H9 (cell line): Measurements from ENCODE around the gene SMAD6. TPM values are rescaled to one million over a fixed set of nuclear protein-coding genes. Genes with fewer than 3 reads are reported as not detected.

ENCODE experiments used
- DNase-seq: peaks from one replicate; pipeline ENCODE4 v3.0.0-alpha.2; 2017
- H2AFZ ChIP-seq: one replicate; pipeline ENCODE4 v1.6.1; 2013; ENCODE audit warnings: mild to moderate bottlenecking, low read length, control low read depth, moderate library complexity
- H2AK5ac ChIP-seq: 2 replicates; pipeline ENCODE4 v1.6.1; 2013; ENCODE audit warnings: low read length, control low read depth, mixed read lengths; ENCODE audit not compliant: insufficient read length
- H2BK120ac ChIP-seq: one replicate; pipeline ENCODE4 v1.6.1; 2013; ENCODE audit warnings: low read depth, mild to moderate bottlenecking, low read length, control low read depth, inconsistent platforms; ENCODE audit not compliant: poor library complexity, severe bottlenecking
- H2BK12ac ChIP-seq: 2 replicates; pipeline ENCODE4 v1.6.1; 2013; ENCODE audit warnings: low read length, control low read depth, mixed read lengths, low read depth; ENCODE audit not compliant: insufficient read length
- H2BK15ac ChIP-seq: 2 replicates; pipeline ENCODE4 v1.6.1; 2013; ENCODE audit warnings: low read depth, low read length, control low read depth
- H2BK20ac ChIP-seq: one replicate; pipeline ENCODE4 v1.6.1; 2013; ENCODE audit warnings: low read depth, mild to moderate bottlenecking, low read length, control low read depth, inconsistent platforms; ENCODE audit not compliant: poor library complexity, severe bottlenecking
- H2BK5ac ChIP-seq: 2 replicates; pipeline ENCODE4 v1.6.1; 2013; ENCODE audit warnings: low read length, control low read depth, mixed read lengths; ENCODE audit not compliant: insufficient read length
- H3K14ac ChIP-seq: 2 replicates; pipeline ENCODE4 v1.6.1; 2013; ENCODE audit warnings: low read length, control low read depth; ENCODE audit not compliant: insufficient read depth
- H3K18ac ChIP-seq: 2 replicates; pipeline ENCODE4 v1.6.1; 2013; ENCODE audit warnings: low read depth, mild to moderate bottlenecking, mixed read lengths, low read length, control low read depth; ENCODE audit not compliant: insufficient read length
- H3K23ac ChIP-seq: 2 replicates; pipeline ENCODE4 v1.6.1; 2013; ENCODE audit warnings: low read length, control low read depth, mixed read lengths, low read depth; ENCODE audit not compliant: insufficient read length
- H3K23me2 ChIP-seq: 2 replicates; pipeline ENCODE4 v1.6.1; 2013; ENCODE audit warnings: low read depth, mild to moderate bottlenecking, mixed read lengths, low read length, control low read depth; ENCODE audit not compliant: insufficient read length, poor library complexity, severe bottlenecking
- H3K27ac ChIP-seq: 2 replicates; pipeline ENCODE4 v1.5.1; 2013; ENCODE audit warnings: low read length, control low read depth, mixed read lengths, low read depth; ENCODE audit not compliant: insufficient read length
- H3K27me3 ChIP-seq: 2 replicates; pipeline ENCODE4 v1.6.1; 2013; ENCODE audit warnings: low read length, control low read depth, inconsistent platforms; ENCODE audit not compliant: insufficient read depth
- H3K4ac ChIP-seq: 2 replicates; pipeline ENCODE4 v1.6.1; 2013; ENCODE audit warnings: low read depth, mild to moderate bottlenecking, control low read depth, inconsistent platforms, low read length, moderate library complexity
- H3K4me1 ChIP-seq: 2 replicates; pipeline ENCODE4 v1.6.1; 2013; ENCODE audit warnings: low read length, control low read depth, inconsistent platforms; ENCODE audit not compliant: insufficient read depth
- H3K4me2 ChIP-seq: 2 replicates; pipeline ENCODE4 v1.6.1; 2013; ENCODE audit warnings: low read length, control low read depth, mixed read lengths; ENCODE audit not compliant: insufficient read length, insufficient read depth
- H3K56ac ChIP-seq: 2 replicates; pipeline ENCODE4 v1.6.1; 2013; ENCODE audit warnings: low read depth, mild to moderate bottlenecking, mixed read lengths, low read length, control low read depth; ENCODE audit not compliant: insufficient read length
- H3K79me1 ChIP-seq: 2 replicates; pipeline ENCODE4 v1.6.1; 2013; ENCODE audit warnings: low read depth, mild to moderate bottlenecking, moderate library complexity, low read length, control low read depth, inconsistent platforms; ENCODE audit not compliant: insufficient read depth, poor library complexity, severe bottlenecking
- H3K79me2 ChIP-seq: 2 replicates; pipeline ENCODE4 v1.6.1; 2013; ENCODE audit warnings: low read length, control low read depth, inconsistent platforms; ENCODE audit not compliant: insufficient read depth
- H3K9ac ChIP-seq: 2 replicates; pipeline ENCODE4 v1.6.1; 2013; ENCODE audit warnings: low read length, control low read depth, mixed read lengths; ENCODE audit not compliant: insufficient read length; ENCODE audit errors: extremely low read depth
- H3K9me3 ChIP-seq: one replicate; pipeline ENCODE4 v1.6.1; 2013; ENCODE audit warnings: low read depth, low read length, inconsistent platforms; ENCODE audit not compliant: control insufficient read depth
- H3T11ph ChIP-seq: one replicate; pipeline ENCODE4 v1.6.1; 2013; ENCODE audit warnings: mild to moderate bottlenecking, low read length, control low read depth, inconsistent platforms
- H4K20me1 ChIP-seq: one replicate; pipeline ENCODE4 v1.6.1; 2013; ENCODE audit not compliant: control insufficient read depth, insufficient read length, insufficient read depth
- H4K5ac ChIP-seq: 2 replicates; pipeline ENCODE4 v1.6.1; 2013; ENCODE audit warnings: low read depth, mild to moderate bottlenecking, mixed read lengths, low read length, control low read depth; ENCODE audit not compliant: insufficient read length
- H4K8ac ChIP-seq: replicated peaks from 2 replicates; pipeline ENCODE4 v1.6.1; 2013; ENCODE audit warnings: low read length, control low read depth, mixed read lengths, low read depth; ENCODE audit not compliant: insufficient read length
- H4K91ac ChIP-seq: 2 replicates; pipeline ENCODE4 v1.6.1; 2013; ENCODE audit warnings: low read depth, mild to moderate bottlenecking, moderate library complexity, mixed read lengths, low read length, control low read depth; ENCODE audit not compliant: insufficient read length
- H3K27ac Mint-ChIP-seq, 3 experiments: 2 replicates in 2 of 3; 3 replicates in 1 of 3; pipeline ENCODE4 v1.8.0; 2020 to 2021; ENCODE audit warnings: mixed read lengths in 3 of 3, mild to moderate bottlenecking in 1 of 3, moderate library complexity in 1 of 3
- H3K27me3 Mint-ChIP-seq: 2 replicates; pipeline ENCODE4 v1.8.0; 2021; ENCODE audit warnings: low read depth, mild to moderate bottlenecking, moderate library complexity, mixed read lengths
- H3K36me3 Mint-ChIP-seq, 3 experiments: 2 replicates in 2 of 3; 3 replicates in 1 of 3; pipeline ENCODE4 v1.8.0; 2020 to 2021; ENCODE audit warnings: low read depth in 3 of 3, mixed read lengths in 3 of 3; ENCODE audit not compliant: insufficient read depth in 1 of 3
- H3K4me1 Mint-ChIP-seq, 2 experiments: 2 replicates each; pipeline ENCODE4 v1.8.0; 2020; ENCODE audit warnings: mixed read lengths in 2 of 2
- H3K4me3 Mint-ChIP-seq, 2 experiments: 2 replicates in 1 of 2; 3 replicates in 1 of 2; pipeline ENCODE4 v1.8.0; 2020 to 2021; ENCODE audit warnings: mild to moderate bottlenecking in 2 of 2, mixed read lengths in 2 of 2, moderate library complexity in 1 of 2
- H3K9me3 Mint-ChIP-seq, 2 experiments: 2 replicates in 1 of 2; 3 replicates in 1 of 2; pipeline ENCODE4 v1.8.0; 2020; ENCODE audit warnings: mild to moderate bottlenecking in 2 of 2, mixed read lengths in 2 of 2, moderate library complexity in 1 of 2
- WGBS: extraction: QIAGEN DNeasy Blood & Tissue Kit; methylation state at CpG from one replicate; pipeline ENCODE4 v1.1.7; 2013; ENCODE audit warnings: missing lambda C conversion rate, low lambda C conversion rate, mixed read lengths; ENCODE audit not compliant: insufficient read length; ENCODE audit errors: extremely low coverage; 5-methylcytosine and 5-hydroxymethylcytosine counted together
- total RNA-seq: library from RNA; stranded (reverse); gene quantifications from 2 replicates; pipeline ENCODE4 v1.2.1, GENCODE V29; 2021
- TF ChIP-seq, protein P1 (sequence below): fragments of 200-600 bp; sonication (generic); conservative IDR thresholded peaks from 3 replicates; pipeline ENCODE4 v1.8.0; 2021; ENCODE audit warnings: antibody characterized with exemption, mild to moderate bottlenecking

Gene SMAD6
- total RNA-seq, 1 experiment from 2014 or later = 6.0 TPM

DNA sequence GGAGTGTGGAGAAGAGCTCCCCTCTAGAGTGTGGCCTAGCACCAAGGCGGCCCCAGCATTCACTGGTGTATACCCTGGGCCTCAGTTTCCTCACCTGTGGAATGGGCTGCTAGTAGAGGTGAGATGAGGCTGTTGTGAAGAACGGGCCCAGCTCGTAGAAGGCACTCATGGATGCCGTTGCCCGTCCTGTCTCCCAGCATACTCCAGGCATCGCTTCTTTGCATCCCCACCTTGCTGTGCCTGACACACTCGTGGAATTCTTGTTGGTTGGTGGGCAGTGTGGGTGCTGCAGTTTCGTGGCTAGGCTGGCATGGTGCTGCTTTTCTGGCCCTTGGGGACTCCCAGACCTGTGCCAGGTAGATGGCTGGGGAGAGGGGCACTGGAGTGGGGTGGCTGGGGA is 76.7 kb downstream of the SMAD6 start:
- no peak for DNase-seq
- Histone ChIP-seq H3K9ac (no peak overlapping the region), H3K14ac (no peak overlapping the region), H3K23me2 (no peaks in the 10 kb centered on the region), H4K20me1 (no peaks in the 10 kb centered on the region), H2BK5ac (no peak overlapping the region), H2AK5ac (no peak overlapping the region), H3K18ac (no peak overlapping the region), H3K4me2 (no peak overlapping the region), H3K27ac (no peak overlapping the region), H3K4me1 (no peaks in the 10 kb centered on the region; the same call in 1 of the 2 replicates), H2BK15ac (no peak overlapping the region), H2BK12ac (no peak overlapping the region), H2BK20ac (no peak overlapping the region), H3K79me1 (no peaks in the 10 kb centered on the region), H3K4ac (no peak overlapping the region), H2AFZ (no peak overlapping the region), H4K5ac (no peak overlapping the region), H3K56ac (no peak overlapping the region), H4K91ac (no peak overlapping the region), H3K9me3 (no peaks in the 10 kb centered on the region), H3K27me3 (no peaks in the 10 kb centered on the region), H3K23ac (no peak overlapping the region), H3T11ph (no peak overlapping the region), H4K8ac (no peak overlapping the region), H2BK120ac (no peak overlapping the region), H3K79me2 (no peaks in the 10 kb centered on the region)
- H3K9me3 Mint-ChIP-seq = no peaks in the 10 kb centered on the region
- TF ChIP-seq, protein P1, sequence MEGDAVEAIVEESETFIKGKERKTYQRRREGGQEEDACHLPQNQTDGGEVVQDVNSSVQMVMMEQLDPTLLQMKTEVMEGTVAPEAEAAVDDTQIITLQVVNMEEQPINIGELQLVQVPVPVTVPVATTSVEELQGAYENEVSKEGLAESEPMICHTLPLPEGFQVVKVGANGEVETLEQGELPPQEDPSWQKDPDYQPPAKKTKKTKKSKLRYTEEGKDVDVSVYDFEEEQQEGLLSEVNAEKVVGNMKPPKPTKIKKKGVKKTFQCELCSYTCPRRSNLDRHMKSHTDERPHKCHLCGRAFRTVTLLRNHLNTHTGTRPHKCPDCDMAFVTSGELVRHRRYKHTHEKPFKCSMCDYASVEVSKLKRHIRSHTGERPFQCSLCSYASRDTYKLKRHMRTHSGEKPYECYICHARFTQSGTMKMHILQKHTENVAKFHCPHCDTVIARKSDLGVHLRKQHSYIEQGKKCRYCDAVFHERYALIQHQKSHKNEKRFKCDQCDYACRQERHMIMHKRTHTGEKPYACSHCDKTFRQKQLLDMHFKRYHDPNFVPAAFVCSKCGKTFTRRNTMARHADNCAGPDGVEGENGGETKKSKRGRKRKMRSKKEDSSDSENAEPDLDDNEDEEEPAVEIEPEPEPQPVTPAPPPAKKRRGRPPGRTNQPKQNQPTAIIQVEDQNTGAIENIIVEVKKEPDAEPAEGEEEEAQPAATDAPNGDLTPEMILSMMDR = no peak
- H3K27ac Mint-ChIP-seq = no peak overlapping the region
- H3K4me3 Mint-ChIP-seq = no peak overlapping the region
- H3K4me1 Mint-ChIP-seq = peaks cover 22 to 38% of the 10 kb centered on the region in 2 experiments
- WGBS = no CpG with 5 or more reads among the region's 8 CpGs
- H3K27me3 Mint-ChIP-seq = no peaks in the 10 kb centered on the region
- no peaks in the 10 kb centered on the region; a peak in 1 of 7 replicates for H3K36me3 Mint-ChIP-seq
